ENCODE measurements around the gene FXYD2. TPM values are rescaled to one million over a fixed set of nuclear protein-coding genes. Genes with fewer than 3 reads are reported as not detected.
A peak's percentile ranks its signal among the peaks of the same experiment; 100 is the strongest.

The FXYD2 gene
- total RNA-seq, 4 donors from 2014 or later, result 0.19 to 0.95 TPM; not detected in 2

DNA sequence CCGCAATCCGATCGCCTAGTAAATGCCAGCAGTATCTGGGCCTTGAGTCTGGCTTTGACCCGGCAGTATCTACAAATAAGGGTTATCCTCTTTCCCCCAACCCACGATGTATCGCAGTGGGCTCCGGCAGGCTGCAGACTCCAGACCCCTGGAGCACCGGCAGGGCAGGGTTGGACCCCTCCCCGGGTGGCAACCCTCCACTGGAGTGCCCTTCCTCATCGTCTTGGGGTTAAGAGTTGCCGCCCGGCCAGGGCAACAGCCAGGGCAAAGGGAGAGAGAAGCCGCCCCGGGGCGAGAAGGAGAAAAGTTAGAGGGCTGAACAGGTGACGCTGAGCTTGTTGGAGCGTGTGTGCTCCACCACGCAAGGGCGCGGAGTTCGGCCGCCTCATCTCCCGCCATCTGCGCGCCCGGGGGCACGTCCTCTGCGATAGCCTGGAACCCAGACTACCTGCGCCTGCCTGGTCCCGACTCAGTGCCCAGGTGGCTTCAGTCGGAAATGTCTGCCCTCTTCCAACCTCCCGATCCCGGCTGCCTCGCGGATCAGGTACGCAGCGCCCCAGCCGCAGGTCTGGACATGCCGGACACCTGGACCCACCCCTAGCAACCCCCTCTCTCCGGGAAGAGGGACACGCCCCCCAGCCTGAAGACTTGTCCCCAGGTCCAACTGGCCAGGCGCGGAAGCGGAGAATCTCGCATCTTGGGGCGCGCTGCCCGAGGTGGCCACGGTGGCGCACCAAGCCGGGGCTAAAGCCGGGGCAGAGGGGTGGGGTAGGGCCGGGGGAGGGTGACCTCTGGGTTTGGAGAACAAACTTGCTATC is 28.7 kb downstream of the FXYD2 start:
- no peak overlapping the region for H3K27ac ChIP-seq
- H3K9me3 ChIP-seq, result no peaks in the 10 kb centered on the region
- peaks cover 9 to 91% (median 19%) of the 10 kb centered on the region in 4 donors for H3K27me3 ChIP-seq
- H3K4me3 ChIP-seq, result peak overlapping the region in 3 of 4 donors; percentile 29 to 64 (median 49)
- no peak for DNase-seq
- peaks cover 11 to 26% (median 20%) of the 10 kb centered on the region in 3 donors for H3K4me1 ChIP-seq
- intact Hi-C loops (cut with DNase I), result no loop called here
- 7 to 9% methylated on average over 7 to 20 of the region's 53 CpGs for WGBS, 2 donors
- TF ChIP-seq POLR2A (IDR thresholded peaks at IDR 0.05), result no peak
- TF ChIP-seq, protein P1, sequence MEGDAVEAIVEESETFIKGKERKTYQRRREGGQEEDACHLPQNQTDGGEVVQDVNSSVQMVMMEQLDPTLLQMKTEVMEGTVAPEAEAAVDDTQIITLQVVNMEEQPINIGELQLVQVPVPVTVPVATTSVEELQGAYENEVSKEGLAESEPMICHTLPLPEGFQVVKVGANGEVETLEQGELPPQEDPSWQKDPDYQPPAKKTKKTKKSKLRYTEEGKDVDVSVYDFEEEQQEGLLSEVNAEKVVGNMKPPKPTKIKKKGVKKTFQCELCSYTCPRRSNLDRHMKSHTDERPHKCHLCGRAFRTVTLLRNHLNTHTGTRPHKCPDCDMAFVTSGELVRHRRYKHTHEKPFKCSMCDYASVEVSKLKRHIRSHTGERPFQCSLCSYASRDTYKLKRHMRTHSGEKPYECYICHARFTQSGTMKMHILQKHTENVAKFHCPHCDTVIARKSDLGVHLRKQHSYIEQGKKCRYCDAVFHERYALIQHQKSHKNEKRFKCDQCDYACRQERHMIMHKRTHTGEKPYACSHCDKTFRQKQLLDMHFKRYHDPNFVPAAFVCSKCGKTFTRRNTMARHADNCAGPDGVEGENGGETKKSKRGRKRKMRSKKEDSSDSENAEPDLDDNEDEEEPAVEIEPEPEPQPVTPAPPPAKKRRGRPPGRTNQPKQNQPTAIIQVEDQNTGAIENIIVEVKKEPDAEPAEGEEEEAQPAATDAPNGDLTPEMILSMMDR (IDR thresholded peaks at IDR 0.05), result no peak
- H3K36me3 ChIP-seq, result no peaks in the 10 kb centered on the region

DNA sequence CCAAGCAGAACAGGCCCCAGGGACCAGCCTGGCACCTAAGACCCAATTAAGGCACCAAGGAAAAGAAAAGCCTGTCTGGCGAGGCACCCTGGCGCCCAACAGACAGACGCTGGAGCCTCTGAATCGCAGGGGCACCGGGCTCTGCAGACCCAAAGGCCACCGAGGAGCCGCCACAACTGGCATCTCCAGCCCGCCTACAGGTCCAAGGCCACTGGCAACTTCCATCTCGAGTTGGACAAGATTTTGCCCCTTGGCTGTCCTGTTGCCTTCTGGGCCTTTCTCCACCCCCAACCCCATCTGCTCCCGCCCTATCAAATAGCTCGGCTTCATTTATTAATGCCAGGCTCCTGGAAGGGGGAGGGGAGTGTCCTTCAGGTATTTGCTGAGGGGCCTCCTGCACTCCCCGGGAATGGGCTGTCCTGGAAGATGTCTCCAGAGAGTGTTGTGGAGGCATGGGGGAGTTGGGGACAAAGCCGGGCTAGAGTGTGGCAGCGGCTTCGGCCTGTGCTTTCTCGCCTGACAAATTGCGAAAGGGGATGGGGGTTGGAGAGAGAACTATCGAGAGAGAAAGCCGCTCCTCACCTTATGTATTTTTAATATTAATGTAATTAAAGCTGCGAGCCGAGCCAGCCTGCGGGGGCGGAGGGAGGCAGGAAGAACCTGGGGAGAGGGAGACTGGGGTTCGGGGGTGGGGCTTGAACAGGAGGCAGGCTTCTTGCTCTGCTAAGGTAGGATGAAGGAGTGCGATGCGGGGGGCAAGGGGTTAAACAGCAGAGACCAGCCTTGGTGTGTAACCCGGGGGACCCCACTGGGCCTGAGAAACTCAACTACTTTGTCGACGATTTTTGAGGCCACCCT is 29.5 kb downstream of the FXYD2 start:
- DNase-seq, result no peak
- H3K4me3 ChIP-seq, result no peak overlapping the region
- no peak overlapping the region for H3K27ac ChIP-seq
- peaks cover 9 to 97% (median 19%) of the 10 kb centered on the region in 4 donors for H3K27me3 ChIP-seq
- no peaks in the 10 kb centered on the region for H3K9me3 ChIP-seq
- TF ChIP-seq, protein P1 (IDR thresholded peaks at IDR 0.05), result no peak
- TF ChIP-seq POLR2A (IDR thresholded peaks at IDR 0.05), result no peak
- intact Hi-C loops (cut with DNase I), result no loop called here
- WGBS, 2 donors, result 50 to 53% methylated on average over 21 to 25 of the region's 29 CpGs
- H3K4me1 ChIP-seq, result peaks cover 11 to 26% (median 20%) of the 10 kb centered on the region in 3 donors
- no peaks in the 10 kb centered on the region for H3K36me3 ChIP-seq

DNA sequence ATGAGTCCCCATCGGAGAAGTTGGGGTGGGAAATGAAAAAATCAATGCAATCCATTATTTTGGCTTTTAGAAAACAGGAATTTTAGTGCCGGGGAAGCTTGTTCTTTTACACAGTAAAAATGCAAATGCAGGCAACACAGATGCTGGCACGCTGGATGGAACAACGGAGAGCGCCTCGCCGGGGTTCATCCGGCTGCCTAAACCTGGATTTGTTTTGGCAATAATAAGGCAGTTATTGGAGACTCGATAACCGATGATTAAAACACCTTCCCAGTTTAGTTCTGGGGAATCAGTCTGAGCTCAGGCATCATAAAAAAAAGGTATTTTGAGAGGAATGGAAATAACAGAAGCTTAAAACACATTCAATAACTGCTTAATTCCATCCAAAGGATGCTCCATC is 30.4 kb downstream of the FXYD2 start:
- no peak for DNase-seq
- no peak overlapping the region for H3K27ac ChIP-seq
- intact Hi-C loops (cut with DNase I), result no loop called here
- H3K36me3 ChIP-seq, result no peaks in the 10 kb centered on the region
- no peak overlapping the region for H3K4me3 ChIP-seq
- WGBS, 2 donors, result 83 to 86% methylated on average over 10 of the region's 10 CpGs
- TF ChIP-seq, protein P1 (IDR thresholded peaks at IDR 0.05), result no peak
- TF ChIP-seq POLR2A (IDR thresholded peaks at IDR 0.05), result no peak
- peaks cover 9 to 95% (median 19%) of the 10 kb centered on the region in 4 donors for H3K27me3 ChIP-seq
- H3K9me3 ChIP-seq, result no peaks in the 10 kb centered on the region
- peaks cover 11 to 26% (median 20%) of the 10 kb centered on the region in 3 donors for H3K4me1 ChIP-seq

DNA sequence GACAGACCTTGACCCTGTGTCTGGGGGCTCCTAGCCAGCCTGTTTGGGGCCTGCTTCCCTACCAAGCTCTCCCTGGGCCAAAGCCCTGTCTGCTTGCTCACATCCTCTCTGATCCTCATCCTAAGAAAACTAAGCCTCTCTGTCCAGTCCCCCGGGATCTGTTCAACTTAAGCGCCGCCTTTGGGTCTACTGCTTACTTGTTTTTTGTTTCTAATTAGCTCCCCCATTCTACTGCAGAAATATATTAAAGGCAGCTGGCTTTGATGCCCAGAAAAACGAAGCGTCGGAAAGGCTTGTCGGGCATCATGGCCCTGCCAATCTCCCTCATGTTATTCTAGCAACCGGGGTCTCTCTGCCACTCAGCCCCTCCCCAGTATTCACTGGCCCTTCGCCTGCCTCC is 31.0 kb downstream of the FXYD2 start:
- DNase-seq, result no peak
- TF ChIP-seq, protein P1 (IDR thresholded peaks at IDR 0.05), result no peak
- TF ChIP-seq POLR2A (IDR thresholded peaks at IDR 0.05), result no peak
- 87 to 88% methylated on average over 9 of the region's 9 CpGs for WGBS, 2 donors
- H3K27me3 ChIP-seq, result peaks cover 9 to 94% (median 19%) of the 10 kb centered on the region in 4 donors
- H3K4me3 ChIP-seq, result no peak overlapping the region
- H3K27ac ChIP-seq, result no peak overlapping the region
- H3K4me1 ChIP-seq, result peaks cover 11 to 26% (median 20%) of the 10 kb centered on the region in 3 donors
- H3K9me3 ChIP-seq, result no peaks in the 10 kb centered on the region
- intact Hi-C loops (cut with DNase I), result no loop called here
- H3K36me3 ChIP-seq, result no peaks in the 10 kb centered on the region
